Stimulated activated CD4-positive, alpha-beta T cell treated with anti-CD3 and anti-CD28 coated beads, Interleukin-2, amount 100 ng/mL, for 4 hours (primary cell): ENCODE results near the gene UNG.

ENCODE experiments used
- DNase-seq: peaks from one replicate; pipeline ENCODE4 v3.0.0-alpha.2; 2020; ENCODE audit warnings: low read depth

The UNG gene

DNA sequence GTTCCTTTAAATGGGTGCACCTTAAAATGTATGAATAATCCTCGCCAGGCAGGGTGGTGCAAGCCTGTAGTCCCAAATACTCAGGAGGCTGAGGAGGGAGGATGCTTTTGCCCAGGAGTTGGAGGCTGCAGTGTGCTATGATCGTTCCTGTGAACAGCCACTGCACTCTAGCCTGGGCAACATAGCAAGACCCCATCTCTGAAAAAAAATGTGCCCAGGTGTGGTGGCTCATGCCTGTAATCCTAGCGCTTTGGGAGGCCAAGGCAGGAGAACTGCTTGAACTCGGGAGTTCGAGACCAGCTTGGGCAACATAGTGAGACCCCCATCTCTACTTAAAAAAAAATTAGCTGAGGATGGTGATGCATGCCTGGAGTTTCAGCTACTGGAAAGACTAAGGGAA is 58.6 kb downstream of the UNG start:
- DNase-seq = no peak

DNA sequence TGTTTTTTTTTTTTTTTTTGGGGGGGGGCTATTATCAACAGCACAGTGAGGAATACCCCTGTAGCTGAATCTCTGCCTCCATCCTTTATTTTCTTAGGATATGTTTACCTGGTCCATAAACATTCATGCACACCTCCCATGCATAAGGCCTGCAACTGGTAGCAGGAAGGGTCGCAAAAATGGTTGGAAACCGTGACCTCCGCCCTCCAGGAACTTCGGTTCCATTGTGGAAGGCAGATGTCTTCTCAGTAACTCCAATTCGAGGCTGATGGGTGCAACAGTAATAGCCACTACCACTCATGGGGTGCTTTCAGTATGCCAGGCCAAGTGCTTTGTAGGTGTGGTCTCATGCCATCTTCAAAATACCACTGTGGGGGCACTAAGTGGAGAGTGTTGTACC is 59.2 kb downstream of the UNG start:
- DNase-seq = no peak

DNA sequence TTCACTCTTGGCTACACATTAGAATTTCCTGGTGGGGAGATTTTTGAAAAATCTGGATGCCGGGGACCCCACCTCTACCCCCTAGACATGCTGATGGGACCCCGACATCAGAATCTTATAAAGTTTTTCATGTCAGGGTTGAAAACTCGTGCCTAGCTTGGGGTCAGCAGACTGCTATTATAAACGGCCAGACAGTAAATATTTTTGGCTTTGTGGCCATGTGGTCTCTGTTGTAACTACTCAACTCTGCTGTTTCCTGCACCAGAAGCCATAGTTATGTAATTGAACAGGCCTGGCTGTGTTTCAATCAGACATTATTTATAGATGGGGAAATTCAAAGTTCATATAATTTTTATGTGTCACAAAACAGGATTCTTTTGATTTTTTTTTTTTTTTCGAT is 60.6 kb downstream of the UNG start:
- no peak for DNase-seq

DNA sequence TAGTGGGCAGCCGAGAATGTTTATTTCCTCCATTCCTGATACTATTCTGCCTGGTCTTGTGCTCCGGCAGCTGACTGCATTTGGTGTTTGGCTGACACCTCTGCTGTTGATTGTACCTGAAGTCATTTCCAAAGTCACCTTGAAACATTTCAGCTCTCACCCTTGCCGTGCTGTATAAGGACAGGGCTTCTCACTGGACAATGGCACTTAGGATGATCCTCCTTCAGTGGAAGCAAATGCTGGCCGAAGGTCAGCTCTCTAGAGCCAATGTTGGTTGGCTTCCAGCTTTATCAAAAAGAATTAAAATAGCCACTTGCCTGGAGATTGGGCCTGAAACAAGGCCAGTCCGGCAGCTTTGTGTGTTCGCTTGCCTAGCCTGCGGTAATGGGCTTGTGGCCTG is 63.0 kb downstream of the UNG start:
- no peak for DNase-seq
